Uterus (tissue), 4 donors: Measurements from ENCODE around the gene KANSL1. TPM values are rescaled to one million over a fixed set of nuclear protein-coding genes. Genes with fewer than 3 reads are reported as not detected.

Source experiments
- DNase-seq, 2 donors: peaks; one replicate each; pipeline ENCODE4 v3.0.0-alpha.2; 2019 to 2020
- H3K27ac ChIP-seq, 2 donors: fragments of 200-600 bp; sonication (generic); 1 replicate in 1 of 2; 2 replicates in 1 of 2; pipeline ENCODE4 v1.5.1; 2016 to 2018
- H3K27me3 ChIP-seq, 2 donors: fragments of 200-600 bp; sonication (generic); one replicate each; pipeline ENCODE4 v1.5.1; 2018 to 2019; ENCODE audit warnings: control low read depth in 1 of 2
- H3K36me3 ChIP-seq, 2 donors: fragments of 200-600 bp; sonication (generic); one replicate each; pipeline ENCODE4 v1.5.1; 2019; ENCODE audit warnings: control low read depth in 1 of 2
- H3K4me1 ChIP-seq, 2 donors: fragments of 200-600 bp; sonication (generic); one replicate each; pipeline ENCODE4 v1.5.1; 2018 to 2019; ENCODE audit warnings: control low read depth in 1 of 2
- H3K4me3 ChIP-seq, 2 donors: fragments of 200-600 bp; sonication (generic); 1 replicate in 1 of 2; 2 replicates in 1 of 2; pipeline ENCODE4 v1.5.1; 2018 to 2019; ENCODE audit warnings: mild to moderate bottlenecking in 1 of 2
- H3K9me3 ChIP-seq, 2 donors: fragments of 200-600 bp; sonication (generic); one replicate each; pipeline ENCODE4 v1.5.1; 2019; ENCODE audit warnings: control low read depth in 1 of 2
- CTCF ChIP-seq, 4 experiments: fragments of 200-600 bp in 2 of 4; fragments of 450-650 bp in 2 of 4; sonication (generic) in 2 of 4; IDR thresholded peaks; one replicate each; pipeline ENCODE4 v1.5.1; 2016 to 2019; ENCODE audit warnings: antibody characterized with exemption in 4 of 4, mild to moderate bottlenecking in 2 of 4, moderate library complexity in 1 of 4
- POLR2A ChIP-seq, 2 donors: fragments of 450-650 bp; IDR thresholded peaks; one replicate each; pipeline ENCODE4 v1.6.1; 2016; ENCODE audit warnings: antibody characterized with exemption in 2 of 2, mild to moderate bottlenecking in 1 of 2, moderate library complexity in 1 of 2
- intact Hi-C: fragments of 100-400 bp; cut with DNase I; formaldehyde crosslinking; loops from one replicate; pipeline ENCODE4 v1.15.1; 2023; ENCODE audit warnings: low total_unique reads
- total RNA-seq, 4 donors: library from RNA; depleted of rRNA in 3 of 4; stranded (reverse); fragments of >200 nt in 3 of 4; gene quantifications; one replicate each; pipeline versions ENCODE4 v1.1.0 to v1.2.4, GENCODE V29; 2014 to 2023
- donor health status: DM: yes; HTN: yes; CAD: no.

Gene KANSL1
- total RNA-seq, 4 donors from 2014 or later: 55.8 to 192 (median 146) TPM

- intact Hi-C loops: no loop called here
- Histone ChIP-seq H3K4me3 (no peak overlapping the region), H3K27ac (no peak overlapping the region), H3K4me1 (no peaks in the 10 kb centered on the region), H3K27me3 (no peaks in the 10 kb centered on the region), H3K9me3 (no peaks in the 10 kb centered on the region), H3K36me3 (no peaks in the 10 kb centered on the region)
- TF ChIP-seq CTCF (IDR thresholded peaks at IDR 0.05): no peak
- TF ChIP-seq POLR2A (IDR thresholded peaks at IDR 0.05): no peak
- DNase-seq: no peak
Observed at GRCh38 chr17:45996282-45996937, 196.8 kb downstream of the KANSL1 start.

- Histone ChIP-seq H3K9me3 (no peaks in the 10 kb centered on the region), H3K4me3 (no peak overlapping the region), H3K27ac (no peak overlapping the region), H3K36me3 (no peaks in the 10 kb centered on the region), H3K4me1 (no peaks in the 10 kb centered on the region), H3K27me3 (no peaks in the 10 kb centered on the region)
- DNase-seq: no peak
- intact Hi-C loops: no loop called here
- TF ChIP-seq CTCF (IDR thresholded peaks at IDR 0.05) (no peak), POLR2A (IDR thresholded peaks at IDR 0.05) (no peak)
Observed at GRCh38 chr17:45995627-45996270, 197.5 kb downstream of the KANSL1 start.

GRCh38 chr17:45994987-45995386, 198.2 kb downstream of the KANSL1 start:
- no peak for TF ChIP-seq POLR2A (IDR thresholded peaks at IDR 0.05)
- Histone ChIP-seq H3K4me3 (no peak overlapping the region), H3K27ac (no peak overlapping the region), H3K4me1 (no peaks in the 10 kb centered on the region), H3K27me3 (no peaks in the 10 kb centered on the region), H3K36me3 (no peaks in the 10 kb centered on the region), H3K9me3 (no peaks in the 10 kb centered on the region)
- intact Hi-C loops: no loop called here
- DNase-seq: no peak

- Histone ChIP-seq H3K36me3 (no peaks in the 10 kb centered on the region), H3K9me3 (no peaks in the 10 kb centered on the region), H3K27me3 (no peaks in the 10 kb centered on the region), H3K4me3 (no peak overlapping the region), H3K27ac (no peak overlapping the region), H3K4me1 (no peaks in the 10 kb centered on the region)
- no peak for TF ChIP-seq CTCF (IDR thresholded peaks at IDR 0.05)
- TF ChIP-seq POLR2A (IDR thresholded peaks at IDR 0.05): no peak
- no peak for DNase-seq
- intact Hi-C loops: no loop called here
Observed at GRCh38 chr17:45993962-45994627, 199.1 kb downstream of the KANSL1 start.

GRCh38 chr17:45992904-45993303, 200.3 kb downstream of the KANSL1 start:
- intact Hi-C loops: no loop called here
- no peaks in the 10 kb centered on the region for H3K9me3 ChIP-seq
- TF ChIP-seq CTCF (IDR thresholded peaks at IDR 0.05): no peak
- H3K27me3 ChIP-seq: no peaks in the 10 kb centered on the region
- H3K36me3 ChIP-seq: no peaks in the 10 kb centered on the region
- DNase-seq: no peak
- H3K4me1 ChIP-seq: no peaks in the 10 kb centered on the region
- no peak overlapping the region for H3K4me3 ChIP-seq
- H3K27ac ChIP-seq: no peak overlapping the region
